NCI-H2227 (cell line): ENCODE results near the gene NKTR.
A peak's percentile ranks its signal among the peaks of the same experiment; 100 is the strongest.
"Not testable (repeated sequence)": the region's sequence is repeated elsewhere in the genome, so short reads cannot be mapped to it uniquely, and the experiment has no call there.

Source experiments
- DNase-seq: peaks from one replicate; lab custom pipeline; 2025; ENCODE audit not compliant: unreplicated experiment; lab: John Stamatoyannopoulos, UW

NKTR gene

GRCh38 chr3:42595682-42596081 lies 4.8 kb upstream of the NKTR start:
- DNase-seq, result no peak

DNA sequence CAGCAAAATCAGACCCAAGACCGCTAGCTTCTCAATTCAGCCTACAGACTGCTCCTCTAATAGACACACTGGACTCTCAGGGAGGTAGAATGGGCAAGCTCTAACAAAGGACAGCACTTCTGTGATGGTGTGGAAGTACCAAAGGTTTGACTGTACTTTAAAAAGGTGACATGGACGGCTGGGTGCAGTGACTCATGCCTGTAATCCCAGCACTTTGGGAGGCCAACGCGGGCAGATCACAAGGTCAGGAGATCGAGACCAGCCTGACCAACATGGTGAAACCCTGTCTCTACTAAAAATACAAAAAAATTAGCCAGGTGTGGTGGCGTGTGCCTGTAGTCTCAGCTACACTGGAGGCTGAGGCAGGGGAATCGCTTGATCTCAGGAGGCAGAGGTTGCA lies 3.4 kb upstream of the NKTR start:
- not testable (repeated sequence) for DNase-seq

GRCh38 chr3:42600958-42601675 lies 631 bp downstream of the NKTR start:
- peak; percentile 63 for DNase-seq

DNA sequence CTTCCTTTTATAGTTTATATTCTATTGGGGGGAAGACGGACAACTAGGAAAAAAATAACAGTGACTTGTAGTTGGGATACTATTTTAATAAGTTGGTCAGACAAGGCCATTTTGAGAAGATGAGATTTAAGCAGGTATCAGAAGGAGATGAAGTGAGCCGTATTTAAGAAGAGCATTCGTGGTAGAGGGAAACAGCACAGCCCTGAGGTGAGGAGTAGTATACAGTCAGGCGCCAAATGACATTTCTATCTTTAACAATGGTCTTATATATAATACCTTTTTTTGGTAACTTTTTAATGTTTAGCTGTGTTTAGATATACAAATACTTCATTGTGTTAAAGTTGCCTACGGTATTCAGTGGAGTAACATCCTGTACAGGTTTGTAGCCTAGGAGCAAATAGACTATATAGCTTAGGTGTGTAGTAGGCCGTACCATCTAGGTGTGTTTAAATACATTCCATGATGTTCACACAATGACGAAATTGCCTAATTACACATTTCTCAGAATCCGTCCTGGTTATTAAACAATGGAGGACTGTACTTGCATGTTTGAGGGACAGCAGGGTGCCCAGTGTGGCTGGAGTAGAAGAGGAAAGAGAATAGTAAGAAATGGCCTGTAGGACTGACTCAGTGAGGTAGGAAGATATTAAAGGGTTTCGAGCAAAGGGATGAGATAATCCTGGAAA lies 1.6 kb downstream of the NKTR start:
- DNase-seq, result no peak

DNA sequence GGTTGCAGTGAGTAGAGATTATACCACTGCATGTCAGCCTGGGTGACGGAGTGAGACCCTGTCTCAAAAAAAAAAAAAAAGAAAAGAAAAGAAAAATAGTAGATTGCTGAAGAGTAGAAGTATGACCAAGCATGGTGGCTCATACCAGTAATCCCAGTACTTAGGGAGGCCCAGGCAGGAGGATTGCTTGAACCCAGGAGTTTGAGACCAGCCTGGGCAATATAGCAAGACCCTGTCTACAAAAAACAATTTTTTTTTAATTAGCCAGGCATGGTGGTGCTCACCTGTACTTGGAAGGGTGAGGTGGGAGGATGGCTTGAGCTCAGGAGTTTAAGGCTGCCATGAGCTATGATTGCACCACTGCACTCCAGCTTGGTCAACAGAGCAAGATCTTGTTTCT lies 2.5 kb downstream of the NKTR start:
- DNase-seq, result no peak

GRCh38 chr3:42605546-42606173 lies 5.2 kb downstream of the NKTR start:
- DNase-seq, result no peak

DNA sequence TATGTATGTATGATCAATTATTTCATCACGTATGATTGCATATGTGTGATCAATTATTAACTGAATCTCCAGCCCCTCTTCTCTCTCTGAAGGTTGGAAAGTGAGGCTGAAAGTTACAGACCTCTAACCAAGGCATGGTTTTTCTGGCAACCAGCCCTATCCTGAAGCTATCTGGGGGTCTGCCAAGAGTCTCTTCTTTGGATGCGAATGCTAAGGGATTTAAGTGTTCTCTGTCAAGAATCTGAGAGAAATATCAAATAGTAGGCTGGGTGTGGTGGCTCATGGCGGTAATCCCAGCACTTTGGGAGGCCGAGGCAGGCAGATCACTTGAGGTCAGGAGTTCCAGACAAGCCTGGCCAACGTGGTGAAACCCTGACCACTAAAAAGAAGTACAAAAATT lies 8.1 kb downstream of the NKTR start:
- no peak for DNase-seq

DNA sequence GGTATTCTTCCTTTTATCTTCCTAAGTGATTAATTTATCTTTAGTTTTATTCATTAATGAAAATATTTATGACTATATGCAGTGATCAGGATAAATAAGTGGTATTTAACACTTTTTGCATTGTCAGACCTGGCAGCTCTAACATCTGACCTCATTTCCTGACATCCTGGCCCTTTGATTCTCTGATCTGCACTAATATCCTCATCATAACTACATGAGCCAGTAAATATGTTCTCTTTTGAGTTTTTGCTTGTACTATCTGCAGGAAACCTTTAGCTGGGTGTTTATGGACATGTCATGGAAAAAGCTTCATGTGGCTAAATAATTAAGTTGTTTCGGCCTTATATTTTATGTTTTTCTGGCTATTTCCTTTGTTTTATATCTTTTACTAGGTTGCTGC lies 10.5 kb downstream of the NKTR start:
- DNase-seq, result no peak

DNA sequence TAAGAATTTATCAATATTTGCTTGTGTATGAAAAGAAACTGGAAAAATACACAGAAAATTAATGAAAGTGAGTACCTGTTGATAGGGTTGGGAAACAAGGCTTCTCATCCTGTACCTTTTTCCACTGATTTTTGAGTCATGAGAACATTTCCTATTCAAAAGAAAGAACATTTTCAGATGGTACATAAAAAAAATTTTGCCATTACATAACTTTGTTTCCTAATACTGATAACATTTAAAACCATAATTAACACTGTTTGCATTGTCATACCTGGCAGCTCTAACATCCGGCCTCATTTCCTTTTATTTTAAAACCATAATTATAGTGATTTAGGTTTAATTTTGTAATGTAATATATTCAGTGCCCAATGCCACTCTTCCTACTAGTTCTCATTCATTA lies 11.7 kb downstream of the NKTR start:
- DNase-seq, result no peak

GRCh38 chr3:42612928-42613327 lies 12.4 kb downstream of the NKTR start:
- no peak for DNase-seq

DNA sequence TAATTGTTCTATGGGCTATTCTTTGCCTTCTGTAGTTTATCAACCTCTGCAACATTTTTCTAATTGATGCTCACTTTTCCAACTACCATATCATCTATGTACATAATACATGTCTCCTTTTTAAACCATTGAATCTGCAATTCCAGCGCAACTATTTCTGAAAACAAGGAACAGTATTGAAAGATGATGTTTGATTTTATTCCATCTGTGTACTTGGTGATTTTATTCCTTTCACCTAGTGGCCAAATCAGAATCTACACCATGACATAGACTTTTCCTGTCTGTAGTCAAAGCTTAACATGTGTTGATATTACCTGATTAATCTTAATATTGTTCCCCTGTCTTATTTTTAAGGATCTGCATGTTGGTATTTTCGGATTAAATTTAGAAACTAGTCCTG lies 13.0 kb downstream of the NKTR start:
- DNase-seq, result no peak

DNA sequence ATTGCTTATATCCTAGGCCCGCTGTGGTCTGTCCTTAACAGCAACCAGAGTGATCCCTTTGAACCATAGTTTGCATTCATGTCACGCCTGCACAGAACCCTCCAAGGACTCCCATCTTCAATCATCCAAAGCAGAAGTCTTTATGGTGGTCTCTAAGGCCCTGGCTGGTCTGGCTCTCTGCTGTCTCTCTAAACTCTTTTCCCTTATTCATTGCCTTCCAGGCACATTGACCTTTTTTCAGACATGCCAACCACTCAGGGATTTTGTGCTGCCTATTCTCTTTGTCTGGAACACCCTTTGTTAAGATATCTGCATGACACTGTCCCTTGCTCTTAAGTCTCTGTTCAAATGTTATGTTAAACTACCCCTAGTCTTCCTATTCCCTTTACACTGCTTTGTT lies 31.1 kb downstream of the NKTR start:
- DNase-seq, result no peak

DNA sequence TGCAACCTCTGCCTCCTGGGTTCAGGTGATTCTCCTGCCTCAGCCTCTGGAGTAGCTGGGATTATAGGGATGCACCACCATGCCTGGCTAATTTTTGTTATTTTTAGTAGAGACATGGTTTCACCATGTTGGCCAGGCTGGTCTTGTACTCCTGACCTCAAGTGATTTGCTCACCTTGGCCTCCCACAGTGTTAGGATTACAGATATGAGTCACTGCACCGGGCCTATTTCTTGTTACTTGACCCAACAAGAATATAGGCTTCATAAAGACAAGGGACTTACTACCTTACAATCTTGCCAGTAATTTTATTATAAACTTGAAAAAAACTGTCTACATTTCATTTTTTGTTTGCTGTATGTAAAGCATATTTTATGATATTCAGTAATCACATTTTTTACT lies 31.7 kb downstream of the NKTR start:
- no peak for DNase-seq

- DNase-seq, result no peak
These were observed 33.1 kb downstream of the NKTR start for GRCh38 chr3:42633544-42633943.

- no peak for DNase-seq
These were observed 34.6 kb downstream of the NKTR start for GRCh38 chr3:42635111-42635510.

GRCh38 chr3:42637001-42637400 lies 36.5 kb downstream of the NKTR start:
- no peak for DNase-seq

DNA sequence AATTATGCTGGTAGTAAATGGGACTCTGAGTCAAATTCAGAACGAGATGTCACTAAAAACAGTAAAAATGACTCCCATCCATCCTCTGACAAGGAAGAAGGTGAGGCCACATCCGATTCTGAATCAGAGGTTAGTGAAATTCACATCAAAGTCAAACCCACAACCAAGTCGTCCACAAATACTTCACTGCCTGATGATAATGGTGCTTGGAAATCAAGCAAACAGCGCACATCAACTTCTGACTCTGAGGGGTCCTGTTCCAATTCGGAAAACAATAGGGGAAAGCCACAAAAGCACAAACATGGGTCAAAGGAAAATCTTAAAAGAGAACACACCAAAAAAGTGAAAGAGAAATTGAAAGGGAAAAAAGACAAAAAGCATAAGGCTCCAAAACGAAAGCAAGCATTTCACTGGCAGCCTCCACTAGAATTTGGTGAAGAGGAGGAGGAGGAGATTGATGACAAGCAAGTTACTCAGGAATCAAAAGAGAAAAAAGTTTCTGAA lies 37.9 kb downstream of the NKTR start:
- DNase-seq, result no peak

- no peak for DNase-seq
These were observed 38.7 kb downstream of the NKTR start for GRCh38 chr3:42639192-42639591.

- DNase-seq, result no peak
These were observed 39.6 kb downstream of the NKTR start for GRCh38 chr3:42640129-42640528.

DNA sequence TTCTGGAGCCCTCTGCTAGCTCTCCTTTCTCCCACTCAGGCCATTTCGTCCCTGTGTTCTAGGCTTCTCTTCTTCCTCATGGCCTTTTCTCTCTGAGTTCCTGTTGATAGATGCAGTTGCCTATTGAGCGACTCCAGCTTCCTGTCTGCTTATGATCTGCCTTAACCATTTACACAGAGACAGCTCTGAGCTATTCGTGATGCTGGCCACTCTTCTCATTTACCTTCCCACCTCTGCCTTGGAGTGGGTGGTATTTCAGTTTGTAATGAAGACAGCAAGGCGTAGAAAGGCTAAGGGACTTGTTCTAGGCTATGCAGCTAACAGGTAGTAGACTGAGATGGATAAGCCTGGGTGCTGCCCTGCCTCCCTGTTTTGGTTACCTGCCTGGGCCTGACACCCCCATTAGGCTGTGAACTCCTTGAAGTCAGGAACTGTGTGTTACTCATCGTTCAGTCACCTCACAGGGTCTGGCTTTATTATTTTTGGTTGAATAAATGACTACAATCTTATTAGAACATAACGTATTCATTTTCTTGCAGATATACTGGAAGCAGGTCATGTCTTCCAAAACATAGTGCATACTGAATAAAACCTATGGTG lies 40.4 kb downstream of the NKTR start:
- DNase-seq, result no peak

DNA sequence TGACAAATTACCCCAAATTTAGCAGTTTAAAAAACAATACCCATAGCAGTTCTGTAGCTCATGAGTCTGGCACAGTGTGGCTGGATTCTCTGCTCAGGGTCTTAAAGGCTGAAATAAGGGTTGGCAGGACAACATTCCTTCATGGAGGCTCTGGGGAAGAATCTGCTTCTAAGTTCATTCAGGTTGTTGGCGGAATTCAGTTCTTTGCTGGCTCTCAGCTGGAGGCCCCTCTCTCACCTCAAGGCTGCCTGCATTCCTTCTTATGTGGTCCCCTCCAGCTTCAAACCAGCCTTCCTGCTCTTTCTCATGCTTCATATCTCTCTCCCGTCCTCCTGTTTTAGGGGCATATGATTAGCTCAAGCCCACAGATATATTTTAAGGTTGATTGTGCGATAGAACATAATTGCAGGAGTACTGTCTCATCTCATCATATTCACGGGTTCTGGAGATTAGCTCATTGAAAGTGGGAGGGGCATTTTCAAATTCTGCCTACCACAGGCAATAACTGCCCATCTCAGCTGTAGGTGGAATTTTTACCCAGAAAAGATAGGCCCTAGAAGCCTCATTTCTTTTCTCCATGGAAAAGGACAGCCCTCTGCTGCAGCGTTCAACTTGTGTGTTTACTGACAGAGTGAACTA lies 47.5 kb downstream of the NKTR start:
- no peak for DNase-seq
